ENCODE data around the gene VWCE. TPM values are rescaled to one million over a fixed set of nuclear protein-coding genes. Genes with fewer than 3 reads are reported as not detected.
A peak's percentile ranks its signal among the peaks of the same experiment; 100 is the strongest.

VWCE gene
- total and polyA plus RNA-seq, 9 of the 15 experiments (the other 6 are each of a cell fraction or from before 2014, with no cell fraction given) = 0.06 to 1.6 (median 0.63) TPM; not detected in 1

GRCh38 chr11:61332797-61333549 lies 37.9 kb upstream of the VWCE start, which contains the start of the genes DDB1 and TKFC (continued):
- TF ChIP-seq ZNF318 (IDR thresholded peaks at IDR 0.05; ENCODE audit: borderline replicate concordance in 1 of 2, low read depth in 1 of 2) (no peak), KDM4B (IDR thresholded peaks at IDR 0.05; ENCODE audit: borderline replicate concordance in 2 of 2, low read depth in 1 of 2) (peak in 1 of 2 experiments; percentile 55; a peak in 1 of 4 replicates), DEAF1 (CRISPR knock-in tag; IDR thresholded peaks at IDR 0.05) (peak; percentile 99), TSHZ1 (CRISPR knock-in tag; IDR thresholded peaks at IDR 0.05) (no peak), PML (IDR thresholded peaks at IDR 0.05; ENCODE audit: low read length) (peak; percentile 50), ELF2 (CRISPR knock-in tag; IDR thresholded peaks at IDR 0.05) (peak; percentile 68), HSF4 (CRISPR knock-in tag; IDR thresholded peaks at IDR 0.05; ENCODE audit: borderline replicate concordance) (0 out of 2 replicates have a peak, but pooled peaks have one; percentile 25), YY1 (IDR thresholded peaks at IDR 0.05; ENCODE audit: borderline replicate concordance in 1 of 3, control insufficient read depth in 1 of 3, extremely low read depth in 1 of 3, insufficient read depth in 3 of 3, insufficient read length in 1 of 3, insufficient replicate concordance in 2 of 3, low read depth in 1 of 3, low read length in 2 of 3) (peak in 1 of 3 experiments; percentile 64), TFAP4 (CRISPR knock-in tag; IDR thresholded peaks at IDR 0.05; ENCODE audit: borderline replicate concordance) (peak; percentile 89)
